Neuronal stem cell (in vitro differentiated cells): ENCODE results near the gene SLC1A5.

Source experiments
- DNase-seq: peaks from one replicate; pipeline ENCODE4 v3.0.0-alpha.2; 2013; ENCODE audit warnings: low spot score
- H2AFZ ChIP-seq: one replicate; pipeline ENCODE4 v1.6.1; 2013; ENCODE audit warnings: mild to moderate bottlenecking, low read length, inconsistent platforms
- H2AK5ac ChIP-seq: 2 replicates; pipeline ENCODE4 v1.6.1; 2013; ENCODE audit warnings: low read depth, mild to moderate bottlenecking, inconsistent platforms, low read length, moderate library complexity, mixed read lengths
- H2BK120ac ChIP-seq: 2 replicates; pipeline ENCODE4 v1.6.1; 2013; ENCODE audit warnings: low read depth, mild to moderate bottlenecking, inconsistent platforms, low read length, moderate library complexity, mixed read lengths
- H2BK12ac ChIP-seq: one replicate; pipeline ENCODE4 v1.6.1; 2013; ENCODE audit warnings: low read length, inconsistent platforms
- H2BK15ac ChIP-seq: 2 replicates; pipeline ENCODE4 v1.6.1; 2013; ENCODE audit warnings: mild to moderate bottlenecking, low read length, inconsistent platforms, mixed read lengths
- H2BK5ac ChIP-seq: one replicate; pipeline ENCODE4 v1.6.1; 2013; ENCODE audit warnings: inconsistent platforms, mild to moderate bottlenecking, low read length, moderate library complexity
- H3K14ac ChIP-seq: one replicate; pipeline ENCODE4 v1.6.1; 2013; ENCODE audit warnings: low read length, inconsistent platforms
- H3K18ac ChIP-seq: 2 replicates; pipeline ENCODE4 v1.6.1; 2013; ENCODE audit warnings: low read length, inconsistent platforms
- H3K23ac ChIP-seq: 2 replicates; pipeline ENCODE4 v1.6.1; 2013; ENCODE audit warnings: low read depth, mild to moderate bottlenecking, mixed read lengths, low read length, inconsistent platforms; ENCODE audit not compliant: poor library complexity
- H3K27ac ChIP-seq: replicated peaks from 3 replicates; pipeline ENCODE4 v1.5.1; 2013; ENCODE audit warnings: low read length, inconsistent platforms
- H3K27me3 ChIP-seq, 3 experiments: 2 replicates each; pipeline ENCODE4 v1.6.1; 2013; ENCODE audit warnings: low read length in 3 of 3, mild to moderate bottlenecking in 2 of 3, inconsistent platforms in 1 of 3, low read depth in 1 of 3, mixed read lengths in 1 of 3, moderate library complexity in 1 of 3; ENCODE audit not compliant: control insufficient read depth in 3 of 3, insufficient read depth in 3 of 3
- H3K36me3 ChIP-seq, 2 donors: replicated peaks in 1 of 2; 2 replicates each; pipeline ENCODE4 v1.6.1; 2013; ENCODE audit warnings: low read length in 2 of 2; ENCODE audit not compliant: control insufficient read depth in 2 of 2, insufficient read depth in 2 of 2
- H3K4ac ChIP-seq: 2 replicates; pipeline ENCODE4 v1.6.1; 2013; ENCODE audit warnings: inconsistent platforms, mild to moderate bottlenecking, low read length, moderate library complexity
- H3K4me1 ChIP-seq, 2 donors: 1 replicate in 1 of 2; 2 replicates in 1 of 2; pipeline ENCODE4 v1.6.1; 2013; ENCODE audit warnings: low read length in 2 of 2, low read depth in 1 of 2; ENCODE audit not compliant: control insufficient read depth in 2 of 2, insufficient read depth in 1 of 2
- H3K4me2 ChIP-seq: one replicate; pipeline ENCODE4 v1.6.1; 2013; ENCODE audit warnings: mild to moderate bottlenecking, low read length, inconsistent platforms; ENCODE audit not compliant: insufficient read depth, poor library complexity, severe bottlenecking
- H3K4me3 ChIP-seq, 2 donors: 2 replicates each; pipeline ENCODE4 v1.5.1; 2013; ENCODE audit warnings: low read length in 2 of 2, mild to moderate bottlenecking in 2 of 2, inconsistent platforms in 1 of 2, moderate library complexity in 1 of 2
- H3K79me1 ChIP-seq: one replicate; pipeline ENCODE4 v1.6.1; 2013; ENCODE audit warnings: low read depth, mild to moderate bottlenecking, inconsistent platforms, low read length, moderate library complexity
- H3K9ac ChIP-seq: one replicate; pipeline ENCODE4 v1.6.1; 2013; ENCODE audit warnings: mild to moderate bottlenecking, low read depth, low read length, inconsistent platforms; ENCODE audit not compliant: poor library complexity
- H3K9me3 ChIP-seq, 2 donors: replicated peaks in 1 of 2; 2 replicates each; pipeline versions ENCODE3 to v1.6.1; 2013; ENCODE audit warnings: low read length in 2 of 2, mild to moderate bottlenecking in 2 of 2, inconsistent platforms in 1 of 2, low read depth in 1 of 2, mixed read lengths in 1 of 2, moderate library complexity in 1 of 2; ENCODE audit not compliant: control insufficient read depth in 2 of 2, insufficient read depth in 1 of 2
- H4K8ac ChIP-seq: one replicate; pipeline ENCODE4 v1.6.1; 2013; ENCODE audit warnings: low read depth, mild to moderate bottlenecking, inconsistent platforms, low read length, moderate library complexity
- H4K91ac ChIP-seq: one replicate; pipeline ENCODE4 v1.6.1; 2013; ENCODE audit warnings: low read length, low read depth, mild to moderate bottlenecking, inconsistent platforms; ENCODE audit not compliant: poor library complexity
- WGBS, 2 donors: extraction: QIAGEN DNeasy Blood & Tissue Kit; methylation state at CpG; one replicate each; pipeline ENCODE4 v1.1.7; 2013; ENCODE audit warnings: missing lambda C conversion rate in 2 of 2, mixed read lengths in 1 of 2; ENCODE audit not compliant: insufficient read length in 2 of 2, insufficient replicate concordance in 1 of 2; ENCODE audit errors: extremely low coverage in 2 of 2; 5-methylcytosine and 5-hydroxymethylcytosine counted together

The SLC1A5 gene

GRCh38 chr19:46744005-46744691, 44.2 kb downstream of the SLC1A5 start:
- Histone ChIP-seq H3K9me3 (no peaks in the 10 kb centered on the region), H2BK120ac (no peak overlapping the region), H3K9ac (no peak overlapping the region), H3K79me1 (peaks cover 28% of the 10 kb centered on the region), H2BK5ac (no peak overlapping the region), H2BK15ac (no peak overlapping the region), H2BK12ac (no peak overlapping the region), H2AK5ac (no peak overlapping the region), H3K36me3 (peaks cover 14 to 69% of the 10 kb centered on the region in 2 donors), H4K8ac (no peak overlapping the region), H3K27me3 (no peaks in the 10 kb centered on the region), H4K91ac (no peak overlapping the region), H3K27ac (no peak overlapping the region), H2AFZ (no peak overlapping the region), H3K4me3 (peak overlapping the region in 1 of 2 donors; percentile 97), H3K23ac (no peak overlapping the region), H3K4me2 (no peak overlapping the region), H3K14ac (no peak overlapping the region), H3K4ac (no peak overlapping the region), H3K18ac (no peak overlapping the region), H3K4me1 (peaks cover 16 to 20% of the 10 kb centered on the region in 2 donors)
- no peak for DNase-seq
- no CpG with 5 or more reads among the region's 12 CpGs for WGBS, 2 donors

- peaks cover 31% of the 10 kb centered on the region for H3K79me1 ChIP-seq
- no peak overlapping the region for H2AK5ac ChIP-seq
- no peak overlapping the region for H2AFZ ChIP-seq
- no peak overlapping the region for H3K14ac ChIP-seq
- no peak overlapping the region for H3K23ac ChIP-seq
- H4K8ac ChIP-seq: no peak overlapping the region
- no peak overlapping the region for H3K9ac ChIP-seq
- no peaks in the 10 kb centered on the region for H3K9me3 ChIP-seq
- no peak overlapping the region for H3K4me2 ChIP-seq
- H3K4ac ChIP-seq: no peak overlapping the region
- H3K4me1 ChIP-seq: peaks cover 16 to 20% of the 10 kb centered on the region in 2 donors
- no peak overlapping the region for H2BK5ac ChIP-seq
- no peak overlapping the region for H4K91ac ChIP-seq
- no peak overlapping the region for H2BK12ac ChIP-seq
- H3K27ac ChIP-seq: no peak overlapping the region
- H2BK15ac ChIP-seq: no peak overlapping the region
- no peak overlapping the region for H2BK120ac ChIP-seq
- H3K4me3 ChIP-seq: no peak overlapping the region
- no peak overlapping the region for H3K18ac ChIP-seq
- H3K36me3 ChIP-seq: peaks cover 23 to 69% of the 10 kb centered on the region in 2 donors
- DNase-seq: no peak
- WGBS, 2 donors: no CpG with 5 or more reads among the region's 4 CpGs
- no peaks in the 10 kb centered on the region for H3K27me3 ChIP-seq
These were observed 45.4 kb downstream of the SLC1A5 start for GRCh38 chr19:46742926-46743480.

DNA sequence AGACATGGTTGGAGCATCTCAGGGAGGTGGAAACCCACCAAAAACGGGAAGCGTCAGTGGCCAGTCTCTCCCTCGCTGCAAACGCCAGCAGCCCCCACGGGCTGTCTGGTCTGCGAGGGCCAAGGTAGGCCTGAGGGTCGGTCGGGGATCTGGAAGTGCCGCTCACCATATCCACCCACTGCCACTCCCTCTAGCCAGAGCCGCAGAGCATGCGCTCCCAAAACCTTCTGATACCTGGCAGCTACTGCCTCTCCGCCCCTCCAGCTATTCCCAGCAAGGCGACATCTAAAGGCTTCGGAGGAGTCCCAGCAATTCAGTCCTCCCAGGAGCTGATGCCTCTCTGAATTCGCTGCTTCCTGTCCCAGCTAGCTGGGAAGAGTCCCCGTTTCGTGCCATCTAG, 46.9 kb downstream of the SLC1A5 start:
- H3K4ac ChIP-seq: no peak overlapping the region
- H3K4me1 ChIP-seq: peaks cover 11 to 18% of the 10 kb centered on the region in 2 donors
- H4K91ac ChIP-seq: no peak overlapping the region
- no peak overlapping the region for H3K14ac ChIP-seq
- H3K9ac ChIP-seq: no peak overlapping the region
- H2BK120ac ChIP-seq: no peak overlapping the region
- DNase-seq: no peak
- no peaks in the 10 kb centered on the region for H3K27me3 ChIP-seq
- H3K18ac ChIP-seq: no peak overlapping the region
- H2AK5ac ChIP-seq: no peak overlapping the region
- no peak overlapping the region for H3K23ac ChIP-seq
- peaks cover 27% of the 10 kb centered on the region for H3K79me1 ChIP-seq
- WGBS, 2 donors: no CpG with 5 or more reads among the region's 17 CpGs
- no peak overlapping the region for H2AFZ ChIP-seq
- no peak overlapping the region for H2BK15ac ChIP-seq
- H2BK12ac ChIP-seq: no peak overlapping the region
- no peak overlapping the region for H4K8ac ChIP-seq
- no peaks in the 10 kb centered on the region for H3K9me3 ChIP-seq
- H2BK5ac ChIP-seq: no peak overlapping the region
- no peak overlapping the region for H3K27ac ChIP-seq
- H3K4me3 ChIP-seq: no peak overlapping the region
- peaks cover 32 to 79% of the 10 kb centered on the region in 2 donors for H3K36me3 ChIP-seq
- H3K4me2 ChIP-seq: no peak overlapping the region

DNA sequence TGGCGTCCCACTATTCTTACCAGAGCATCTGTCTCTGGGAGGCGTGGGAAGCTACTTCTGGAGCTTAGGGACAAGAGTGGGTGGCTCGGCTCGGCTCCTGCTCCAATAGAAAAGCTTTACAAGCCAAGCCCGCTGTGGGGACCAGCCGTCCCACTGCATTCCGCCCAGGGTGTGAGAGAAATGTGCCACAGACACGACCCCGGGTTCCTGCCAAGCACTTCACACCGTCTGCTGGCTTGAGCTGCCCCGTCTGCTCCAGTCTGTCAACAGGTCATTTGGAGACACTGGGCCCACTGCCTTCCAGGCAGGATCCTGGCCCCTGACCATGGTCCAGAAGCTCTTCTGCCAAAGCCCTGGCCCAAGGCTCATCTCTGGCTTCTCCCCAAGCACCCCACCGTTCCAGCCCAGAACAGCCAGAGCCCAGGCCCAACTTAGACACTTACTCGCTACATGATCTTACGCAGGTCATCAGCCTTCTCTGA, 49.1 kb downstream of the SLC1A5 start:
- H3K9me3 ChIP-seq: no peaks in the 10 kb centered on the region
- WGBS, 2 donors: no CpG with 5 or more reads among the region's 14 CpGs
- no peak overlapping the region for H3K14ac ChIP-seq
- DNase-seq: no peak
- no peak overlapping the region for H3K4me2 ChIP-seq
- no peaks in the 10 kb centered on the region for H3K27me3 ChIP-seq
- no peak overlapping the region for H3K27ac ChIP-seq
- peaks cover 22% of the 10 kb centered on the region for H3K79me1 ChIP-seq
- no peak overlapping the region for H2BK15ac ChIP-seq
- no peak overlapping the region for H4K8ac ChIP-seq
- H3K4ac ChIP-seq: no peak overlapping the region
- H3K4me1 ChIP-seq: peaks cover 3 to 9% of the 10 kb centered on the region in 2 donors
- H2BK120ac ChIP-seq: no peak overlapping the region
- H3K18ac ChIP-seq: no peak overlapping the region
- no peak overlapping the region for H2BK12ac ChIP-seq
- H2AFZ ChIP-seq: no peak overlapping the region
- H4K91ac ChIP-seq: no peak overlapping the region
- peak overlapping the region; percentile 48 for H2BK5ac ChIP-seq
- peak overlapping the region; percentile 15 for H3K9ac ChIP-seq
- peaks cover 32 to 92% of the 10 kb centered on the region in 2 donors for H3K36me3 ChIP-seq
- H3K4me3 ChIP-seq: no peak overlapping the region
- H3K23ac ChIP-seq: peak overlapping the region; percentile 70
- no peak overlapping the region for H2AK5ac ChIP-seq
